H1 (cell line): ENCODE measurements around the gene ZNF593. TPM values are rescaled to one million over a fixed set of nuclear protein-coding genes. Genes with fewer than 3 reads are reported as not detected.

Experiments
- BCL11A ChIP-seq, 2 experiments: IDR thresholded peaks; one replicate each; pipeline ENCODE4 v1.6.1; 2011; ENCODE audit warnings: low read depth in 2 of 2, low read length in 2 of 2, mild to moderate bottlenecking in 2 of 2
- CBX5 ChIP-seq: fragments of 300-800, 300-1000 bp; sonication (generic); IDR thresholded peaks from 2 replicates; pipeline ENCODE4 v1.7.1; 2016; ENCODE audit warnings: antibody characterized with exemption, low read length, low read depth
- EGR1 ChIP-seq: IDR thresholded peaks from 2 replicates; pipeline ENCODE4 v1.6.1; 2011; ENCODE audit warnings: low read depth, low read length, borderline replicate concordance
- FOSL1 ChIP-seq: IDR thresholded peaks from 2 replicates; pipeline ENCODE4 v1.6.1; 2011; ENCODE audit warnings: mild to moderate bottlenecking, low read depth, low read length, moderate library complexity; ENCODE audit not compliant: insufficient read depth
- GTF2F1 ChIP-seq: IDR thresholded peaks from 2 replicates; pipeline ENCODE4 v1.6.1; 2012; ENCODE audit warnings: low read depth, low read length, improper control_type of control experiment, borderline replicate concordance
- POU5F1 ChIP-seq: IDR thresholded peaks from 2 replicates; pipeline ENCODE4 v1.6.1; 2011; ENCODE audit warnings: low read depth, mild to moderate bottlenecking, low read length, moderate library complexity
- RXRA ChIP-seq: IDR thresholded peaks from 2 replicates; pipeline ENCODE4 v1.6.1; 2011; ENCODE audit warnings: low read depth, mild to moderate bottlenecking, low read length, moderate library complexity; ENCODE audit not compliant: insufficient read depth
- SUZ12 ChIP-seq: fragments of 200-600 bp; sonication (generic); IDR thresholded peaks from 2 replicates; pipeline ENCODE4 v1.6.1; 2012; ENCODE audit warnings: mild to moderate bottlenecking, inconsistent platforms, low read length, moderate library complexity, mixed read lengths
- YY1 ChIP-seq: IDR thresholded peaks from 2 replicates; pipeline ENCODE4 v1.6.1; 2011; ENCODE audit warnings: low read depth, mild to moderate bottlenecking, low read length
- ZNF274 ChIP-seq: IDR thresholded peaks from 2 replicates; pipeline ENCODE4 v1.7.0; 2012; ENCODE audit warnings: low read length, borderline replicate concordance; ENCODE audit errors: extremely low read depth
- polyA plus RNA-seq, 7 experiments: library from polyadenylated mRNA; depleted of rRNA in 3 of 7; stranded (reverse) in 5 of 7; unstranded in 2 of 7; fragments of >200 nt in 5 of 7; fragments of 200-250 nt in 2 of 7; gene quantifications; 1 replicate in 5 of 7; 2 replicates in 1 of 7; 4 replicates in 1 of 7; pipeline versions ENCODE4 v1.2.1 to v1.2.3, GENCODE V29; 2011 to 2013; ENCODE audit warnings: missing spikeins in 2 of 7, mixed read lengths in 2 of 7
- total RNA-seq: library from RNA; stranded (reverse); fragmentation: NEBNext Ultra II Directional; extraction: Animal tissue kit (Norgen Biotek cat#: 25700); gene quantifications from 2 replicates; pipeline ENCODE4 v1.2.1, GENCODE V29; 2021
- TF ChIP-seq, protein P1 (sequence below): fragments of 300-600 bp; sonication (generic); IDR thresholded peaks from 2 replicates; pipeline ENCODE4 v1.7.1; 2012; ENCODE audit warnings: low read length, moderate library complexity, mild to moderate bottlenecking, inconsistent platforms; ENCODE audit not compliant: insufficient replicate concordance

ZNF593 gene
- total and polyA plus RNA-seq, 2 of the 8 experiments (the other 6 are each of a cell fraction or from before 2014, with no cell fraction given), result 38.2 to 68.0 TPM

DNA sequence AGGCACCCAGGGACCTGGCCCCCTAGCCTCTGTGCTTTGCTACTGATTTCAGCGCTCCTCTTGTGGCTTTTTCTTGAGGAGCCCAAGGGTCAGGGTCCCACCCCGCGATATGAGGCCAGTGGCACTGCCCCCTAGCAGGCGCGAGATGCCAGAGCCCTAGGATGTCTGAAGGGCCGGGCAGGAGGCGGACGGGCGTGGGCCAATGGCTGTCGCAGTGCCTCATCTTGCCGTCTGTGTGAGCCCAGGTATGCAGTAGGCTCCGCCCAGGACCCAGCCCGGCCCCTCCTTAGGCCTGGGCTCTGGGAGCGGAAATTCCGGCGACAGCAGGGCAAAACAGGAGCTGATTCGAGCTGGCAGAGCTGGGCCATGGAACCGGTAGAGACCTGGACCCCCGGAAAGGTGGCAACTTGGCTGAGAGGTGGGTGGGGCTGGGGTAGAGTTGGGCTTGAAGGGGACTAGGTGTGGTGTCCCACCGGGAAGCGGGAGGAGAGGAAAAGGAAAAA, 7.5 kb downstream of the ZNF593 start, which contains the start of gene CNKSR1 (continued):
- TF ChIP-seq YY1 (peak; percentile 77), EGR1 (no peak), GTF2F1 (no peak), ZNF274 (no peak), RXRA (no peak), FOSL1 (no peak), SUZ12 (no peak), CBX5 (no peak), BCL11A (IDR thresholded peaks at IDR 0.05; ENCODE audit: low read depth in 2 of 2, low read length in 2 of 2) (no peak), POU5F1 (no peak)
- TF ChIP-seq, protein P1, sequence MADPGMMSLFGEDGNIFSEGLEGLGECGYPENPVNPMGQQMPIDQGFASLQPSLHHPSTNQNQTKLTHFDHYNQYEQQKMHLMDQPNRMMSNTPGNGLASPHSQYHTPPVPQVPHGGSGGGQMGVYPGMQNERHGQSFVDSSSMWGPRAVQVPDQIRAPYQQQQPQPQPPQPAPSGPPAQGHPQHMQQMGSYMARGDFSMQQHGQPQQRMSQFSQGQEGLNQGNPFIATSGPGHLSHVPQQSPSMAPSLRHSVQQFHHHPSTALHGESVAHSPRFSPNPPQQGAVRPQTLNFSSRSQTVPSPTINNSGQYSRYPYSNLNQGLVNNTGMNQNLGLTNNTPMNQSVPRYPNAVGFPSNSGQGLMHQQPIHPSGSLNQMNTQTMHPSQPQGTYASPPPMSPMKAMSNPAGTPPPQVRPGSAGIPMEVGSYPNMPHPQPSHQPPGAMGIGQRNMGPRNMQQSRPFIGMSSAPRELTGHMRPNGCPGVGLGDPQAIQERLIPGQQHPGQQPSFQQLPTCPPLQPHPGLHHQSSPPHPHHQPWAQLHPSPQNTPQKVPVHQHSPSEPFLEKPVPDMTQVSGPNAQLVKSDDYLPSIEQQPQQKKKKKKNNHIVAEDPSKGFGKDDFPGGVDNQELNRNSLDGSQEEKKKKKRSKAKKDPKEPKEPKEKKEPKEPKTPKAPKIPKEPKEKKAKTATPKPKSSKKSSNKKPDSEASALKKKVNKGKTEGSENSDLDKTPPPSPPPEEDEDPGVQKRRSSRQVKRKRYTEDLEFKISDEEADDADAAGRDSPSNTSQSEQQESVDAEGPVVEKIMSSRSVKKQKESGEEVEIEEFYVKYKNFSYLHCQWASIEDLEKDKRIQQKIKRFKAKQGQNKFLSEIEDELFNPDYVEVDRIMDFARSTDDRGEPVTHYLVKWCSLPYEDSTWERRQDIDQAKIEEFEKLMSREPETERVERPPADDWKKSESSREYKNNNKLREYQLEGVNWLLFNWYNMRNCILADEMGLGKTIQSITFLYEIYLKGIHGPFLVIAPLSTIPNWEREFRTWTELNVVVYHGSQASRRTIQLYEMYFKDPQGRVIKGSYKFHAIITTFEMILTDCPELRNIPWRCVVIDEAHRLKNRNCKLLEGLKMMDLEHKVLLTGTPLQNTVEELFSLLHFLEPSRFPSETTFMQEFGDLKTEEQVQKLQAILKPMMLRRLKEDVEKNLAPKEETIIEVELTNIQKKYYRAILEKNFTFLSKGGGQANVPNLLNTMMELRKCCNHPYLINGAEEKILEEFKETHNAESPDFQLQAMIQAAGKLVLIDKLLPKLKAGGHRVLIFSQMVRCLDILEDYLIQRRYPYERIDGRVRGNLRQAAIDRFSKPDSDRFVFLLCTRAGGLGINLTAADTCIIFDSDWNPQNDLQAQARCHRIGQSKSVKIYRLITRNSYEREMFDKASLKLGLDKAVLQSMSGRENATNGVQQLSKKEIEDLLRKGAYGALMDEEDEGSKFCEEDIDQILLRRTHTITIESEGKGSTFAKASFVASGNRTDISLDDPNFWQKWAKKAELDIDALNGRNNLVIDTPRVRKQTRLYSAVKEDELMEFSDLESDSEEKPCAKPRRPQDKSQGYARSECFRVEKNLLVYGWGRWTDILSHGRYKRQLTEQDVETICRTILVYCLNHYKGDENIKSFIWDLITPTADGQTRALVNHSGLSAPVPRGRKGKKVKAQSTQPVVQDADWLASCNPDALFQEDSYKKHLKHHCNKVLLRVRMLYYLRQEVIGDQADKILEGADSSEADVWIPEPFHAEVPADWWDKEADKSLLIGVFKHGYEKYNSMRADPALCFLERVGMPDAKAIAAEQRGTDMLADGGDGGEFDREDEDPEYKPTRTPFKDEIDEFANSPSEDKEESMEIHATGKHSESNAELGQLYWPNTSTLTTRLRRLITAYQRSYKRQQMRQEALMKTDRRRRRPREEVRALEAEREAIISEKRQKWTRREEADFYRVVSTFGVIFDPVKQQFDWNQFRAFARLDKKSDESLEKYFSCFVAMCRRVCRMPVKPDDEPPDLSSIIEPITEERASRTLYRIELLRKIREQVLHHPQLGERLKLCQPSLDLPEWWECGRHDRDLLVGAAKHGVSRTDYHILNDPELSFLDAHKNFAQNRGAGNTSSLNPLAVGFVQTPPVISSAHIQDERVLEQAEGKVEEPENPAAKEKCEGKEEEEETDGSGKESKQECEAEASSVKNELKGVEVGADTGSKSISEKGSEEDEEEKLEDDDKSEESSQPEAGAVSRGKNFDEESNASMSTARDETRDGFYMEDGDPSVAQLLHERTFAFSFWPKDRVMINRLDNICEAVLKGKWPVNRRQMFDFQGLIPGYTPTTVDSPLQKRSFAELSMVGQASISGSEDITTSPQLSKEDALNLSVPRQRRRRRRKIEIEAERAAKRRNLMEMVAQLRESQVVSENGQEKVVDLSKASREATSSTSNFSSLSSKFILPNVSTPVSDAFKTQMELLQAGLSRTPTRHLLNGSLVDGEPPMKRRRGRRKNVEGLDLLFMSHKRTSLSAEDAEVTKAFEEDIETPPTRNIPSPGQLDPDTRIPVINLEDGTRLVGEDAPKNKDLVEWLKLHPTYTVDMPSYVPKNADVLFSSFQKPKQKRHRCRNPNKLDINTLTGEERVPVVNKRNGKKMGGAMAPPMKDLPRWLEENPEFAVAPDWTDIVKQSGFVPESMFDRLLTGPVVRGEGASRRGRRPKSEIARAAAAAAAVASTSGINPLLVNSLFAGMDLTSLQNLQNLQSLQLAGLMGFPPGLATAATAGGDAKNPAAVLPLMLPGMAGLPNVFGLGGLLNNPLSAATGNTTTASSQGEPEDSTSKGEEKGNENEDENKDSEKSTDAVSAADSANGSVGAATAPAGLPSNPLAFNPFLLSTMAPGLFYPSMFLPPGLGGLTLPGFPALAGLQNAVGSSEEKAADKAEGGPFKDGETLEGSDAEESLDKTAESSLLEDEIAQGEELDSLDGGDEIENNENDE, result no peak
